GM12874 (cell line): ENCODE measurements around the gene AXIN2.

ENCODE experiments used
- TF ChIP-seq, protein P1 (sequence below): IDR thresholded peaks from 2 replicates; pipeline ENCODE4 v1.5.1; 2011; ENCODE audit warnings: low read depth, mild to moderate bottlenecking, control low read depth, low read length, moderate library complexity; ENCODE audit not compliant: insufficient read depth

The AXIN2 gene, protein sequence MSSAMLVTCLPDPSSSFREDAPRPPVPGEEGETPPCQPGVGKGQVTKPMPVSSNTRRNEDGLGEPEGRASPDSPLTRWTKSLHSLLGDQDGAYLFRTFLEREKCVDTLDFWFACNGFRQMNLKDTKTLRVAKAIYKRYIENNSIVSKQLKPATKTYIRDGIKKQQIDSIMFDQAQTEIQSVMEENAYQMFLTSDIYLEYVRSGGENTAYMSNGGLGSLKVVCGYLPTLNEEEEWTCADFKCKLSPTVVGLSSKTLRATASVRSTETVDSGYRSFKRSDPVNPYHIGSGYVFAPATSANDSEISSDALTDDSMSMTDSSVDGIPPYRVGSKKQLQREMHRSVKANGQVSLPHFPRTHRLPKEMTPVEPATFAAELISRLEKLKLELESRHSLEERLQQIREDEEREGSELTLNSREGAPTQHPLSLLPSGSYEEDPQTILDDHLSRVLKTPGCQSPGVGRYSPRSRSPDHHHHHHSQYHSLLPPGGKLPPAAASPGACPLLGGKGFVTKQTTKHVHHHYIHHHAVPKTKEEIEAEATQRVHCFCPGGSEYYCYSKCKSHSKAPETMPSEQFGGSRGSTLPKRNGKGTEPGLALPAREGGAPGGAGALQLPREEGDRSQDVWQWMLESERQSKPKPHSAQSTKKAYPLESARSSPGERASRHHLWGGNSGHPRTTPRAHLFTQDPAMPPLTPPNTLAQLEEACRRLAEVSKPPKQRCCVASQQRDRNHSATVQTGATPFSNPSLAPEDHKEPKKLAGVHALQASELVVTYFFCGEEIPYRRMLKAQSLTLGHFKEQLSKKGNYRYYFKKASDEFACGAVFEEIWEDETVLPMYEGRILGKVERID

DNA sequence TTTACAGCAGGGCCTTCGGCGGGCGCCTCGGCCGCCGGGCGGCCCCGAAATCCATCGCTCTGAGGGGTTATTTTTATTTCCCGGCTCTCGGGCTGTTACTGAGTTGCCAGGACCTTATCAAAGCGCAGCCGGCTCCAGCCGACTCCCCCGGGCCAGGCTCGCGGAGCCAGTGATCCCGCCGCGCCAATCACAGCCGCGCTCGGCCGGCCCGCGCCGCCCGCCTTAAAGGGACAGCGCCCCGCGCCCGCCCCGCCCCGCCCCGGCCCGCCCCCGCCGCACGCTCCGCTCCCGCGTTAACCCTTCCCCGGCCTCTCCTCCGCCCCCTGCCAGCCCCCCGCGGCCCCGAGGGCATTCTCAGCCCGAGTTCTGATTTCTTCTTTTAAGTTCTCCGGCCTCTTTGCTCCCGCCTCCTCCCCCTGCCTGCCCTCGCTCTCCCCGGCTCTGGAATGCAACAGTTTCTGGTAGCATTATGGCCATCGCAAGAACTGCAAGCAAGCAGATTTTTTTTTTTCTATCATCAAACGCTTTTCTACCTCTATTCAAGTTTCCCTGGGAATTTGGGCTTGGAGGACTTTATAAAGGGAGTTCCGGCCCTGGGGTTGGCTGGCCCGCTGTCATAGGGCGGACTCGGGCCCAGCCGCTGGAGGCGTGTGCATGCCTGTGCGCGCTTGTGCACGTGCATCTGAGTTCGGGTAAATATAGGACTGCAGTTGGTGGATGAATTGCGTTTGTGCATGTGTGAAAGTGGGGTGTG is at the start of gene AXIN2:
AXIN2 (minus strand) TSS at position 197 of the 754 bp plus-strand sequence. CDS start 3,028 bp downstream, outside the sequence.
- TF ChIP-seq, protein P1, sequence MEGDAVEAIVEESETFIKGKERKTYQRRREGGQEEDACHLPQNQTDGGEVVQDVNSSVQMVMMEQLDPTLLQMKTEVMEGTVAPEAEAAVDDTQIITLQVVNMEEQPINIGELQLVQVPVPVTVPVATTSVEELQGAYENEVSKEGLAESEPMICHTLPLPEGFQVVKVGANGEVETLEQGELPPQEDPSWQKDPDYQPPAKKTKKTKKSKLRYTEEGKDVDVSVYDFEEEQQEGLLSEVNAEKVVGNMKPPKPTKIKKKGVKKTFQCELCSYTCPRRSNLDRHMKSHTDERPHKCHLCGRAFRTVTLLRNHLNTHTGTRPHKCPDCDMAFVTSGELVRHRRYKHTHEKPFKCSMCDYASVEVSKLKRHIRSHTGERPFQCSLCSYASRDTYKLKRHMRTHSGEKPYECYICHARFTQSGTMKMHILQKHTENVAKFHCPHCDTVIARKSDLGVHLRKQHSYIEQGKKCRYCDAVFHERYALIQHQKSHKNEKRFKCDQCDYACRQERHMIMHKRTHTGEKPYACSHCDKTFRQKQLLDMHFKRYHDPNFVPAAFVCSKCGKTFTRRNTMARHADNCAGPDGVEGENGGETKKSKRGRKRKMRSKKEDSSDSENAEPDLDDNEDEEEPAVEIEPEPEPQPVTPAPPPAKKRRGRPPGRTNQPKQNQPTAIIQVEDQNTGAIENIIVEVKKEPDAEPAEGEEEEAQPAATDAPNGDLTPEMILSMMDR: no peak

DNA sequence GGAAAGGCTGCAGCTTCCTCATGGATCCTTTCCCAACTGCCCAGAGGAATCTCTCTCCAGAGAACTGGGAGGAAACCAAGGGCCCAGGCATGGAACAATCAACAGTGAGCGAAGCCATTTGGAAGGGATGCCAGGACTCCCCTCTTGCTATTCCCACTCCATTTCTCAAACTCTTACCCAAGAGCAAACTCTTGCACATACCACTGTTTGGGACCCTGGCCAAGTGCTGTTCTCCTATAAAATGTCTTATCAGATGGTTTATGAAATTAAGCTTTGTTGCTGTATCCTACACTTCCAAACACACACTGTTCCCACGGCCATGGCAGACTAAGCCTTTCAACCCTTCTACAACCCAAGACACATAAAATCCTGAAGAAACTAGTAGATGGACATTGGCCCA is 48.3 kb upstream of the AXIN2 start:
- TF ChIP-seq, protein P1: no peak

DNA sequence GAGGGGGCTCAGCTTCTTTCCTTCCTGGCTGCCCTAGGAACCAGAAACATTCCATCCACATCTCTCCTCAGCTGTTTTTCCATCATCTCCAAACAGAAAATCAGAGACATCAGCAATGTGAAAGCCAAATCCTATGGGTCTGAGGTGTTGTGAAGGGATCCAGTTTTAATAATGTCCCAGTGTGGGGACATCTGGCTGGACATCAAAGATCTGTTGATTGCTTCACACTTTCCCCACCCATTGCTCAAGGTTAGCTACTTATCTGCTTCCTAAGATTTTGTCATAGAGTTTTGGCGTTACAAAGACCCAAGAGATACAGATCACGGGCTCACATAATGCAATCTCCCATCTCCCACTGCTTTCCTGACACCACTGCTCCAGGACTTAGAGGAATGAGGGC is 47.8 kb upstream of the AXIN2 start:
- TF ChIP-seq, protein P1: no peak

DNA sequence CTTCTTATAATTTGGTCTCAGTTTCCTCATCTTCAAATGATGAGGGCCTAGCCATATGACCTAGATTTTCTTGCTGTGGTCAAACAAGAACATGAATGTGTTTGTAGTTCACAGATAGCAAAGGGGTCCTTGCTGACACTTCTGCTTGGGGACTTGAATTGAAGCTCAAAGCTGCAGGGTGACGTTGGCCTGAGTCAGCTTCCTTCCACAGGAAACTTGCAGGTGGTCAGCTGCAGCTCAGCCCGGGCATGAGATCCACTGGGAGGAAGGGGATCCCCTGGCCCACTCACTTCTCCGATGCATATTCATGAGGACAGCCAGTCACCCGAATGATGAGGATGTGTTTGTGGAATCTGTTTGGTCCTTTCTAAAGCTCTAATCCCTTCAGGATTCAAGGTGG is 42.6 kb upstream of the AXIN2 start:
- TF ChIP-seq, protein P1: no peak

DNA sequence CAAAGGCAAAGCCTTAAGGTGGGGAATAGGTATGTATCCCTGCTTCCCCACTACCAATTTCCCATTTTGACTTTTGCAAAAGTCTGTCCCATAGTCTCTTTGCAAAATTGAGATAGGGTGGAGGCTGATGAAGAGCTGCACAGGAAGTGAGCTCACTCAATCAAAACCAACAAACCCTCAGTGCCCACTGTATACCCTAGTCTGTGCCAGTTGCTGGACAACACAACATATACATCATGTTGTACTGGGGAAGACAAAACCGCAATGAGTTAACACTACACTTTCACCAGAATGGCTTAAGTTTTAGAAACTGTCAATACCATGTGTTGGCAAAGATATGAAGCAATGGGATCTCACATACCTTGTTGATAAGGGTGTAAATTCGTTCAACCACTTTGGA is 40.4 kb upstream of the AXIN2 start:
- TF ChIP-seq, protein P1: no peak

DNA sequence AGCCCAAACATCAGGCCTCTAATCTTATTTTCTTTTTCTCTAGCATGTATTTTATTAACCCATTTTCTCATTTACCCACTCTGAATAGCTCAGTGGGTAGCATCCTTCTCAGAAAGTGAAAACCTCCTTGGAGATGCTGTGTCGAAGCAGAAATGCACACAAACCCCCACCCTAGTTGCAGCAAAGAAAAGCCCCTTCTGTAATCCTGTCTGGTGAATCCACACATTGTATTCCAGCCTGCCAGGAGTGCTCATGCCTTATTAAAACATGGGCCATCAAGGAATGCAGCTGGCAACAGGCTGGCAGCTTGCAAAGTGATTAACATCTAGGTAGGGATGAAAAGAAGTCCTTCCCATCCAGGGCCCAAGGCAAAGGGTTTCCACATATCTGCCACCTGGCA is 39.7 kb upstream of the AXIN2 start:
- TF ChIP-seq, protein P1: no peak

DNA sequence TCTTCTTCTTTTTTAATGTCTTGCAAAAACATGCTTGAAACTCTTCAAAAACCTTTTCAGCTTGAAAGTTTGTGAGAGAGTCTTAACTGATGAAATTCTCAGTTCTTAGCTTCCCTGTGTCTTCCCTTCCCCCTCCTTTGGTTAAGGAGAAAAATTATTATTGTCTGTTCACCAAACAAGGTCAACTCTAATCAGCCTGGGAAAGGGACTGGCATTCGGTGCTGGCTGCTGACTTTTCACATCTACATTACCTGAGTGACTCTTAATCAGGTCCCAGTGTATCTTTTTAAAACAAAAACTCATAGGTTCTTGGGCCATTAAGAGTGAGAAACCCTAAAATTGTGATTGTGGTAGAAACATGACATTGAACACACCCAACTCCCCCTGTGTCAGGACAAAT is 39.1 kb upstream of the AXIN2 start:
- TF ChIP-seq, protein P1: no peak
